Glutamatergic neuron (in vitro differentiated cells): ENCODE results near the gene FAM222B. TPM values are rescaled to one million over a fixed set of nuclear protein-coding genes. Genes with fewer than 3 reads are reported as not detected.
"Not testable (repeated sequence)": the region's sequence is repeated elsewhere in the genome, so short reads cannot be mapped to it uniquely, and the experiment has no call there.

Experiments used
- DNase-seq: peaks from one replicate; pipeline ENCODE4 v3.0.0; 2022
- H3K27ac Mint-ChIP-seq: one replicate; pipeline ENCODE4 v1.8.0; 2020; ENCODE audit warnings: mild to moderate bottlenecking, mixed read lengths, inconsistent platforms; ENCODE audit not compliant: unreplicated experiment
- H3K27me3 Mint-ChIP-seq: one replicate; pipeline ENCODE4 v1.8.0; 2020; ENCODE audit warnings: mild to moderate bottlenecking, moderate library complexity, mixed read lengths, inconsistent platforms; ENCODE audit not compliant: unreplicated experiment
- H3K36me3 Mint-ChIP-seq: one replicate; pipeline ENCODE4 v1.8.0; 2020; ENCODE audit warnings: mild to moderate bottlenecking, mixed read lengths, inconsistent platforms; ENCODE audit not compliant: unreplicated experiment
- H3K4me1 Mint-ChIP-seq: one replicate; pipeline ENCODE4 v1.8.0; 2020; ENCODE audit warnings: mild to moderate bottlenecking, low read depth, mixed read lengths, inconsistent platforms; ENCODE audit not compliant: unreplicated experiment
- H3K4me3 Mint-ChIP-seq: one replicate; pipeline ENCODE4 v1.8.0; 2020; ENCODE audit warnings: mild to moderate bottlenecking, mixed read lengths, inconsistent platforms; ENCODE audit not compliant: unreplicated experiment
- H3K9me3 Mint-ChIP-seq: one replicate; pipeline ENCODE4 v1.8.0; 2020; ENCODE audit warnings: mild to moderate bottlenecking, moderate library complexity, mixed read lengths, inconsistent platforms; ENCODE audit not compliant: unreplicated experiment
- total RNA-seq: library from RNA; stranded (reverse); fragmentation: NEBNext Ultra II Directional; extraction: Animal tissue kit (Norgen Biotek cat#: 25700); gene quantifications from one replicate; pipeline ENCODE4 v1.2.1, GENCODE V29; 2021; ENCODE audit not compliant: unreplicated experiment
- TF ChIP-seq, protein P1 (sequence below): fragments of 200-600 bp; sonication (generic); IDR thresholded peaks from one replicate; pipeline ENCODE4 v1.5.0; 2021; ENCODE audit not compliant: partially characterized antibody, unreplicated experiment

The FAM222B gene
- total RNA-seq, 1 donor from 2014 or later = 44.0 TPM

DNA sequence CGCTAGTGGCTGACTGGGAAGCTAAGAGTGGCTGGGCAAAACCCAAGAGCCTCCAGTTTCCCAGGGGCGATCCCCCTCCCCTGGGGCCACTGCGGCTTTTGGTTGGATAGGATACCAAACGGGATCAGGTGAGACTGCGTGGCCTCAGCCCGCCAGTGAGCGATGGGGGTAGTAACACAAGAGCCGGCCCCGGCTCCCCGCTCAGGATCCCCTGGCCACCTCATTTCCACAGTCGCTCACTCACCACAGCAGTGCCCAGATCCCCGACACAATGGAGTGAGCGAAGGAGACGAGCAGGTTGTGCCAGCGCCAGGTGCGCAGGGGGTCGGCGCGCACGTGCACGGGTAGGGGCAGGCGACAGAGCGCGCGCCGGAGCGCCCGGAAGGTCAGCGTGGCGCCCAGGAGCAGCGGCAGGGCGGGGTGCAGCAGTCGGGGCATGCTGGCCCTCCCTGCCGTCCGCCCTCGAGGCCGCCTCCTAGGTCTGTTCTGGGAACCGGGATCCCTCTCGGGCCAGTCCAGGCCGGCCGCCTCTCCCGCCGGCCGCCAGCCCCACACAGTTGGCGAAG lies 116.8 kb downstream of the FAM222B start:
- H3K4me3 Mint-ChIP-seq = peak overlapping the region; percentile 94

DNA sequence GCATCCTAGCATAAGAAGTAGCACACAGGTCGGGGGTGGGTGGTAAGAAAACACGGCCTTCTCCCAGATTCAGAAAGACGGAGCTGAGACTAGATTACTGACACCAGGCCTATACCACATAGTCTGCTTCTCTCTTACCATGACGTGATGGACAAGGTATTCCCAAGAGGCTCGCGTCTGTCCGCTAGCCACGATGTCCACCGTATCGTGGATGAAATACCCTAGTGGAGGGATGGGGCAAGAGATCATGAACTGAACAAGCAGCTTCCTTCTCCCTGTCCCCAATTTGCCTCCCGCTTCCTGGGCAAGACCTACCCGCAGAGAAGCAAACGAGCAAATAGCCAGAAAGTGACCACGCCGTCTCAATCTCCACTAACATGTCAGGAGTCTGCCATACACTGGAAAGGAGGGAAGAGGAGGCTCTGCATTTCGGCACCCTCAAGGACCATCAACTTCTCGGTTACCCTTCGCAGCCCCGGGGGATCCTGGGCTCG lies 117.4 kb downstream of the FAM222B start:
- Mint-ChIP-seq H3K9me3 (peaks cover 24% of the 10 kb centered on the region), H3K36me3 (peaks cover 8% of the 10 kb centered on the region), H3K27ac (peak overlapping the region; percentile 91), H3K4me1 (peaks cover 22% of the 10 kb centered on the region), H3K27me3 (peaks cover 23% of the 10 kb centered on the region), H3K4me3 (peak overlapping the region; percentile 94)
- TF ChIP-seq, protein P1, sequence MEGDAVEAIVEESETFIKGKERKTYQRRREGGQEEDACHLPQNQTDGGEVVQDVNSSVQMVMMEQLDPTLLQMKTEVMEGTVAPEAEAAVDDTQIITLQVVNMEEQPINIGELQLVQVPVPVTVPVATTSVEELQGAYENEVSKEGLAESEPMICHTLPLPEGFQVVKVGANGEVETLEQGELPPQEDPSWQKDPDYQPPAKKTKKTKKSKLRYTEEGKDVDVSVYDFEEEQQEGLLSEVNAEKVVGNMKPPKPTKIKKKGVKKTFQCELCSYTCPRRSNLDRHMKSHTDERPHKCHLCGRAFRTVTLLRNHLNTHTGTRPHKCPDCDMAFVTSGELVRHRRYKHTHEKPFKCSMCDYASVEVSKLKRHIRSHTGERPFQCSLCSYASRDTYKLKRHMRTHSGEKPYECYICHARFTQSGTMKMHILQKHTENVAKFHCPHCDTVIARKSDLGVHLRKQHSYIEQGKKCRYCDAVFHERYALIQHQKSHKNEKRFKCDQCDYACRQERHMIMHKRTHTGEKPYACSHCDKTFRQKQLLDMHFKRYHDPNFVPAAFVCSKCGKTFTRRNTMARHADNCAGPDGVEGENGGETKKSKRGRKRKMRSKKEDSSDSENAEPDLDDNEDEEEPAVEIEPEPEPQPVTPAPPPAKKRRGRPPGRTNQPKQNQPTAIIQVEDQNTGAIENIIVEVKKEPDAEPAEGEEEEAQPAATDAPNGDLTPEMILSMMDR = no peak
- no peak for DNase-seq

More for the DNA sequence above, 116.8 kb downstream of the FAM222B start:
- Mint-ChIP-seq H3K4me1 (peaks cover 18% of the 10 kb centered on the region), H3K27ac (peak overlapping the region; percentile 91), H3K36me3 (peaks cover 8% of the 10 kb centered on the region), H3K27me3 (peaks cover 19% of the 10 kb centered on the region), H3K9me3 (peaks cover 20% of the 10 kb centered on the region)
- TF ChIP-seq, protein P1 = no peak
- peak; percentile 58 for DNase-seq

- H3K9me3 Mint-ChIP-seq = peaks cover 22% of the 10 kb centered on the region
- H3K27ac Mint-ChIP-seq = peak overlapping the region; percentile 91
- H3K27me3 Mint-ChIP-seq = peaks cover 26% of the 10 kb centered on the region
- DNase-seq = no peak
- H3K4me3 Mint-ChIP-seq = peak overlapping the region; percentile 94
- H3K4me1 Mint-ChIP-seq = peaks cover 22% of the 10 kb centered on the region
- H3K36me3 Mint-ChIP-seq = peaks cover 8% of the 10 kb centered on the region
- TF ChIP-seq, protein P1 = no peak
Measured at GRCh38 chr17:28724500-28725165, 118.0 kb downstream of the FAM222B start.

GRCh38 chr17:28723836-28724499 lies 118.6 kb downstream of the FAM222B start:
- peaks cover 24% of the 10 kb centered on the region for H3K9me3 Mint-ChIP-seq
- not testable (repeated sequence) for DNase-seq, H3K36me3 Mint-ChIP-seq
- H3K27ac Mint-ChIP-seq = peak overlapping the region; percentile 91
- peaks cover 24% of the 10 kb centered on the region for H3K4me1 Mint-ChIP-seq
- peaks cover 29% of the 10 kb centered on the region for H3K27me3 Mint-ChIP-seq
- peak overlapping the region; percentile 94 for H3K4me3 Mint-ChIP-seq

DNA sequence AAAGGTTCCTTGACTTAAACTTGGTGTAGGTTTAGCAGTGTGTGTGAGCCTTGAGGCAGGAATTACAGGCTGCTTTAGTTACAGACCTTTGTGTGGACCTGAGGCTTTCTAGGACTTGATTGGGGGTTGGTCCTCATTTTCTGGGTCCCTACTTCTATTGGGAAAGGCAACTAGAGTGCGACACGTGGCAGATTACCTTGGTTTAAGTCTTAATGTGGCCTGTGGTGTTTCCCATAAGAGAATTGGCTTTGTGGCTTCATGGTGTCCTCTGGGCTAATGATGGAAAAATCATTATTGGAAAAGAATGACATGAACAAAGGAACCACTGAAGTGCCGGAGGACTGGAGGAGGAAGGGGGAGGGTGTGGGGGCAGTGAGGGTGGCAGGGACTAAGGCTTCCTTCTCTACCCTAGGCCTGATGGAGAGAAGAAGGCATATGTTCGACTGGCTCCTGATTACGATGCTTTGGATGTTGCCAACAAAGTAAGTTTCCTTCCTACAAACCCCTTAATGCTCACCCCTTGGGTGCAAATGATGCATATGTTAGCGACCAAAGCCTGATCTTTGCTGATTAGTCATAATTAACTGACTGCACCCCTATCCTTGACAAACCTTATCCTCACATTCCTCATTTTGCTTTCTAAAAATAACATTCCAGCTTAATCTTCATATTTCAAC lies 119.3 kb downstream of the FAM222B start:
- DNase-seq = no peak
- Mint-ChIP-seq H3K4me1 (peaks cover 27% of the 10 kb centered on the region), H3K4me3 (no peak overlapping the region), H3K36me3 (peaks cover 8% of the 10 kb centered on the region), H3K9me3 (peaks cover 26% of the 10 kb centered on the region), H3K27ac (peak overlapping the region; percentile 53), H3K27me3 (peaks cover 29% of the 10 kb centered on the region)
- TF ChIP-seq, protein P1 = no peak
